ENCODE measurements around the gene APOA5. TPM values are rescaled to one million over a fixed set of nuclear protein-coding genes. Genes with fewer than 3 reads are reported as not detected.

The APOA5 gene
- total and polyA plus RNA-seq, 2 of the 13 experiments (the other 11 are each of a cell fraction or from before 2014, with no cell fraction given), result 44.0 to 49.1 TPM

GRCh38 chr11:116808262-116809175 lies 16.8 kb upstream of the APOA5 start (continued):
- TF ChIP-seq SNAPC4 (CRISPR knock-in tag; IDR thresholded peaks at IDR 0.05) (no peak), MYPOP (CRISPR knock-in tag; IDR thresholded peaks at IDR 0.05) (no peak; the same call in 1 of the 2 replicates), RELA (CRISPR knock-in tag; IDR thresholded peaks at IDR 0.05) (no peak; the same call in 1 of the 2 replicates), GMEB2 (CRISPR knock-in tag; IDR thresholded peaks at IDR 0.05; ENCODE audit: low read depth) (no peak), ZNF530 (CRISPR knock-in tag; IDR thresholded peaks at IDR 0.05; ENCODE audit: low read depth) (no peak), NBN (conservative IDR thresholded peaks at IDR 0.05) (no peak), ZNF589 (CRISPR knock-in tag; conservative IDR thresholded peaks at IDR 0.05) (no peak), ZNF569 (CRISPR knock-in tag; IDR thresholded peaks at IDR 0.05; ENCODE audit: borderline replicate concordance) (no peak), SOX5 (CRISPR knock-in tag; IDR thresholded peaks at IDR 0.05; ENCODE audit: borderline replicate concordance) (peak; percentile 97), KLF15 (CRISPR knock-in tag; IDR thresholded peaks at IDR 0.05; ENCODE audit: borderline replicate concordance) (no peak), ZBED4 (CRISPR knock-in tag; IDR thresholded peaks at IDR 0.05; ENCODE audit: borderline replicate concordance) (peak; percentile 99), EP300 (IDR thresholded peaks at IDR 0.05; ENCODE audit: low read depth in 2 of 2, low read length in 2 of 2) (peak; percentile 97 to 99), EP300 (CRISPR knock-in tag; IDR thresholded peaks at IDR 0.05; ENCODE audit: borderline replicate concordance) (peak; percentile 97), FOXA3 (CRISPR knock-in tag; IDR thresholded peaks at IDR 0.05) (peak; percentile 99), ELF4 (CRISPR knock-in tag; IDR thresholded peaks at IDR 0.05; ENCODE audit: borderline replicate concordance) (no peak), XRCC5 (optimal IDR thresholded peaks at IDR 0.05; ENCODE audit: low read length) (peak; percentile 26), CAMTA2 (CRISPR knock-in tag; IDR thresholded peaks at IDR 0.05; ENCODE audit: borderline replicate concordance) (no peak)

Data from HepG2 (cell line).